Dermis microvascular lymphatic vessel endothelial cell (primary cell): ENCODE data around the gene ZC3H18. TPM values are rescaled to one million over a fixed set of nuclear protein-coding genes. Genes with fewer than 3 reads are reported as not detected.
"Not testable (repeated sequence)": the region's sequence is repeated elsewhere in the genome, so short reads cannot be mapped to it uniquely, and the experiment has no call there.

Experiments used
- DNase-seq, 2 donors: peaks; one replicate each; pipeline versions ENCODE4 v3.0.0 to v3.0.0-alpha.2; 2010; ENCODE audit warnings: low read depth in 2 of 2
- total RNA-seq: library from RNA; depleted of rRNA; stranded (reverse); fragments of >200 nt; gene quantifications from 2 replicates; pipeline ENCODE4 v1.2.1, GENCODE V29; 2014

Gene ZC3H18
- total RNA-seq, 1 donor from 2014 or later, result 7.4 TPM

GRCh38 chr16:88602091-88602490, 31.9 kb downstream of the ZC3H18 start:
- no peak for DNase-seq

- DNase-seq, result no peak
Measured at GRCh38 chr16:88605186-88606147, 35.3 kb downstream of the ZC3H18 start.

- DNase-seq, result no peak
Measured at GRCh38 chr16:88606148-88606757, 36.0 kb downstream of the ZC3H18 start.

- DNase-seq, result no peak
Measured at GRCh38 chr16:88608076-88608475, 37.9 kb downstream of the ZC3H18 start.

- DNase-seq, result not testable (repeated sequence)
Measured at GRCh38 chr16:88609426-88609825, 39.2 kb downstream of the ZC3H18 start.

- no peak for DNase-seq
Measured at GRCh38 chr16:88610080-88610479, 39.9 kb downstream of the ZC3H18 start.

- no peak for DNase-seq
Measured at GRCh38 chr16:88610909-88611812, 41.0 kb downstream of the ZC3H18 start.

- DNase-seq, result no peak
Measured at GRCh38 chr16:88613293-88613692, 43.1 kb downstream of the ZC3H18 start.

- no peak for DNase-seq
Measured at GRCh38 chr16:88613911-88614817, 44.0 kb downstream of the ZC3H18 start.

GRCh38 chr16:88614818-88615580, 44.8 kb downstream of the ZC3H18 start:
- DNase-seq, result no peak

- no peak for DNase-seq
Measured at GRCh38 chr16:88616320-88616719, 46.1 kb downstream of the ZC3H18 start.

- no peak for DNase-seq
Measured at GRCh38 chr16:88616736-88617135, 46.5 kb downstream of the ZC3H18 start.

GRCh38 chr16:88617268-88618031, 47.2 kb downstream of the ZC3H18 start:
- DNase-seq, result no peak

GRCh38 chr16:88618182-88618955, 48.2 kb downstream of the ZC3H18 start:
- DNase-seq, result no peak

- DNase-seq, result no peak
Measured at GRCh38 chr16:88618956-88619667, 48.9 kb downstream of the ZC3H18 start.

GRCh38 chr16:88619859-88620815, 49.9 kb downstream of the ZC3H18 start:
- no peak for DNase-seq

- no peak for DNase-seq
Measured at GRCh38 chr16:88622125-88622524, 51.9 kb downstream of the ZC3H18 start.
